Left lung (tissue), 10 donors: ENCODE measurements around the gene OR2V2. TPM values are rescaled to one million over a fixed set of nuclear protein-coding genes. Genes with fewer than 3 reads are reported as not detected.

Source experiments
- ATAC-seq: fragments of 200-7000 bp; cut with Tn5 transposase; one replicate; pipeline ENCODE4 v1.9.1; 2020; ENCODE audit warnings: moderate library complexity
- DNase-seq, 4 donors: peaks; one replicate each; pipeline ENCODE4 v3.0.0-alpha.2; 2013 to 2020
- H3K27ac ChIP-seq, 2 donors: fragments of 200-600 bp; sonication (generic) in 1 of 2; one replicate each; pipeline versions ENCODE4 v1.5.0 to v1.8.0; 2020 to 2021
- H3K27me3 ChIP-seq, 2 donors: fragments of 200-600 bp; sonication (generic) in 1 of 2; one replicate each; pipeline versions ENCODE4 v1.5.0 to v1.8.0; 2020 to 2021
- H3K36me3 ChIP-seq, 2 donors: fragments of 200-600 bp; sonication (generic) in 1 of 2; one replicate each; pipeline versions ENCODE4 v1.5.0 to v1.8.0; 2020 to 2021
- H3K4me1 ChIP-seq, 2 donors: fragments of 200-600 bp; one replicate each; pipeline ENCODE4 v1.8.0; 2021
- H3K4me3 ChIP-seq, 2 donors: fragments of 200-600 bp; sonication (generic) in 1 of 2; one replicate each; pipeline versions ENCODE4 v1.5.0 to v1.8.0; 2020 to 2021; ENCODE audit warnings: mild to moderate bottlenecking in 1 of 2
- H3K9me3 ChIP-seq, 2 donors: fragments of 200-600 bp; sonication (generic) in 1 of 2; one replicate each; pipeline versions ENCODE4 v1.5.0 to v1.8.0; 2020 to 2021
- intact Hi-C, 2 donors: fragments of 100-400 bp; cut with DNase I; formaldehyde crosslinking; loops; one replicate each; pipeline versions ENCODE4 v1.11.2 to v1.14.2; 2022
- polyA plus RNA-seq, 6 donors: library from polyadenylated mRNA; unstranded; fragments of 120-200 nt; gene quantifications; one replicate each; pipeline ENCODE4 v1.2.1, GENCODE V29; 2013; ENCODE audit not compliant: insufficient read length in 6 of 6
- total RNA-seq, 2 donors: library from RNA; stranded (reverse); fragmentation: NEBNext Ultra II Directional; extraction: Animal tissue kit (Norgen Biotek cat#: 25700); gene quantifications; one replicate each; pipeline ENCODE4 v1.2.1, GENCODE V29; 2021
- TF ChIP-seq, protein P1 (sequence below), 2 donors: fragments of 200-600 bp; sonication (generic) in 1 of 2; IDR thresholded peaks; one replicate each; pipeline versions ENCODE4 v1.5.0 to v1.8.0; 2021; ENCODE audit warnings: antibody characterized with exemption in 2 of 2
- donor health status: DM: no; HTN: yes; CAD: no.
- donor health status: DM: no; HTN: no; CAD: no.

The OR2V2 gene
- total and polyA plus RNA-seq, 8 donors: 0.03 to 0.06 (median 0.04) TPM; not detected in 4

DNA sequence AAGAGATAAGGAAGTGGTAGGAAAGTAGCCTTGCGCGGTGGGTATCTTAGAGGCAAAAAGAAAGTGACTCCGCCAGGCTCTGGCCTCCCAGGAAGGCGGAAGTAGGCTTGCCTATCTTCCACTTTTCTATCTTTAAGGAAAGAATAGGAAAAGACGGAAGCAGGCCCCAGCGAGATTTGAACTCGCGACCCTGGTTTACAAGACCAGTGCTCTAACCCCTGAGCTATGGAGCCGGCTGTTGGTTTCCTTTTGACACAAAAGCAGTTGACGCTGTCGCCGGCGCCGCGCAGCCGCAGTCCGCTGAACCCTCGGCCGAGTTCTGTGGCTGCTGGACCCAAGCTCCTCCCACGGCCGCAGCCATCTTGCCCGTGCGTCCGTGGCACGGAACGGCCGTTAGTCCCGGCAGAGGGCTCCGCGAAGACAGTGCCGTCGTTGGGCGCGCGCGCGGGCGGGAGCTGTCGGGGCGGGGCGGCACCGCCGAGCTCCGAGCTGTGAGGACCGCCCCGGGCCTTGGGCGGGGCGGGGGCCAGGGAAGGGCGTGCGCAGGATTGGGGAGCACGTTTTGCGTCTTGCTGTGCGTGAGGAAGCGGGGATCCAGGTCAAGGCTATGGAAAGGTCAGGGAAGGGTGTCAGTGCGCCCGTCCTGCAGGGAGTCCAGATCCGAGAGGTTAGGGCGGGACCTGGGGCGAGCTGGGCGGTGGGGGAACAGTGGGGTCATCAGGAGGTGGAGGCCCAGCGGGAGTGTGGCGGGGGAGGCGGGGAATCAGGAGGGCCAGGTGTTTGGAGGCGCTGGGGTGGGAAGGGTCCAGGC is 44.3 kb downstream of the OR2V2 start:
- no peaks in the 10 kb centered on the region for H3K36me3 ChIP-seq
- peak; percentile 94 to 98 (median 96) for DNase-seq
- H3K4me1 ChIP-seq: peaks cover 5 to 37% of the 10 kb centered on the region in 2 donors
- intact Hi-C loops: no loop called here
- ATAC-seq: peak; percentile 80
- no peaks in the 10 kb centered on the region for H3K27me3 ChIP-seq
- H3K4me3 ChIP-seq: peak overlapping the region; percentile 61 to 85
- TF ChIP-seq, protein P1, sequence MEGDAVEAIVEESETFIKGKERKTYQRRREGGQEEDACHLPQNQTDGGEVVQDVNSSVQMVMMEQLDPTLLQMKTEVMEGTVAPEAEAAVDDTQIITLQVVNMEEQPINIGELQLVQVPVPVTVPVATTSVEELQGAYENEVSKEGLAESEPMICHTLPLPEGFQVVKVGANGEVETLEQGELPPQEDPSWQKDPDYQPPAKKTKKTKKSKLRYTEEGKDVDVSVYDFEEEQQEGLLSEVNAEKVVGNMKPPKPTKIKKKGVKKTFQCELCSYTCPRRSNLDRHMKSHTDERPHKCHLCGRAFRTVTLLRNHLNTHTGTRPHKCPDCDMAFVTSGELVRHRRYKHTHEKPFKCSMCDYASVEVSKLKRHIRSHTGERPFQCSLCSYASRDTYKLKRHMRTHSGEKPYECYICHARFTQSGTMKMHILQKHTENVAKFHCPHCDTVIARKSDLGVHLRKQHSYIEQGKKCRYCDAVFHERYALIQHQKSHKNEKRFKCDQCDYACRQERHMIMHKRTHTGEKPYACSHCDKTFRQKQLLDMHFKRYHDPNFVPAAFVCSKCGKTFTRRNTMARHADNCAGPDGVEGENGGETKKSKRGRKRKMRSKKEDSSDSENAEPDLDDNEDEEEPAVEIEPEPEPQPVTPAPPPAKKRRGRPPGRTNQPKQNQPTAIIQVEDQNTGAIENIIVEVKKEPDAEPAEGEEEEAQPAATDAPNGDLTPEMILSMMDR (IDR thresholded peaks at IDR 0.05): no peak
- peak overlapping the region; percentile 91 to 94 for H3K27ac ChIP-seq
- no peaks in the 10 kb centered on the region for H3K9me3 ChIP-seq

DNA sequence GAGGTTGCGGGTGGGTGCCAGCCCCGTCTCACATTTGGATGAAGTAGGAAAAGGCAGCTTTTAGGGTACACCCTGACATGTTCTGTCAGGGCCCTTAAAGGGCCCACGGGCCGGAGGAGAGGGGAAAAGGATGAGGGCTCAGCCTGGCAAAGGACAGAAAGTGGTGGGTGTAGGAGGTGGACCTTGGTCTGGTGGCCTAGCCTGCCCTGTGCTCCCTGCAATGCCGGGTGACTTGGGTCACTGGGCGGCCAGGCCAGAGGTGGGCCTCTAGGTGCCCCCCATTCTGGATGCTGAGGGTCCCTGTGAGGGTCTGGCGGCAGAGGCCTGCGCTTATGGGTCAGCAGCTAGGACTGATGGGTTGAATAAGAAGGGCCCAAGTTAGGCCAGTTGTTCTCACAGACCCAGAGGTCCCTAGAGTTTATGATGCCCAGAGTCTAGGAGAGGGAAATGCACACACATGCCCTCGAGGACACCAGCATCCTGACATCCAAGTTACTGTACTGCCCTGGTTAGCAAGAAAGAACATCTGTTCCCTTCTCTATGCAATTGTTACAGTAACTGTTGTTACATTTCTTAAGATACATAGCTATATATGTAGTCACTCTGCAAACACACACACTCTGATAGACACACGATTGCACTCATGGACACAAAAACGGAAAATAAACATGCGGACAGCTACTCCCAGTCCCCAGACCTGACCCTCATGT is 45.1 kb downstream of the OR2V2 start:
- intact Hi-C loops: no loop called here
- Histone ChIP-seq H3K9me3 (no peaks in the 10 kb centered on the region), H3K27me3 (no peaks in the 10 kb centered on the region), H3K36me3 (no peaks in the 10 kb centered on the region), H3K27ac (peak overlapping the region; percentile 91 to 94), H3K4me3 (peak overlapping the region; percentile 61 to 85), H3K4me1 (peaks cover 5 to 37% of the 10 kb centered on the region in 2 donors)
- ATAC-seq (no peak), DNase-seq (peak in 1 of 4 donors; percentile 59)
- TF ChIP-seq, protein P1 (IDR thresholded peaks at IDR 0.05): no peak

DNA sequence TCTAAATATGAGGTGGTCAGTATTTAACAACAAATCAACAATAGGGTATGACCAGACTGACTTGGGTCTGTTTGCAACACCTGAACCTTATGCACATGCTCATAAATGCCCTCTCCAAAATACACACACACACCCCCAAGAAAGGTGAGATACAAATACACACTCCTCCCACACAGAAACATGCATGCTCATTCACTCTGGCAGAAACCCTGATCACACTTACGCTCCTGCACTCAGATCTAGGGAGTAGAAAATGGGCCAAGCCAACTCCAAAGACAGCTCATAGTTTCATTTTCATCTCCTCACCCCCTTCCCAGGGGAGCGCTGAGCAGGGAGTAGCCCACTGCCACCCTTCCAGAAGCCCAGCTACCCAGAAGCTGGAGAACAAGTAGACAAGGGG is 46.3 kb downstream of the OR2V2 start:
- intact Hi-C loops: no loop called here
- H3K36me3 ChIP-seq: no peaks in the 10 kb centered on the region
- DNase-seq (no peak), ATAC-seq (no peak)
- TF ChIP-seq, protein P1 (IDR thresholded peaks at IDR 0.05): no peak
- H3K27ac ChIP-seq: no peak overlapping the region
- no peaks in the 10 kb centered on the region for H3K9me3 ChIP-seq
- H3K4me1 ChIP-seq: peaks cover 5 to 31% of the 10 kb centered on the region in 2 donors
- no peak overlapping the region for H3K4me3 ChIP-seq
- no peaks in the 10 kb centered on the region for H3K27me3 ChIP-seq

DNA sequence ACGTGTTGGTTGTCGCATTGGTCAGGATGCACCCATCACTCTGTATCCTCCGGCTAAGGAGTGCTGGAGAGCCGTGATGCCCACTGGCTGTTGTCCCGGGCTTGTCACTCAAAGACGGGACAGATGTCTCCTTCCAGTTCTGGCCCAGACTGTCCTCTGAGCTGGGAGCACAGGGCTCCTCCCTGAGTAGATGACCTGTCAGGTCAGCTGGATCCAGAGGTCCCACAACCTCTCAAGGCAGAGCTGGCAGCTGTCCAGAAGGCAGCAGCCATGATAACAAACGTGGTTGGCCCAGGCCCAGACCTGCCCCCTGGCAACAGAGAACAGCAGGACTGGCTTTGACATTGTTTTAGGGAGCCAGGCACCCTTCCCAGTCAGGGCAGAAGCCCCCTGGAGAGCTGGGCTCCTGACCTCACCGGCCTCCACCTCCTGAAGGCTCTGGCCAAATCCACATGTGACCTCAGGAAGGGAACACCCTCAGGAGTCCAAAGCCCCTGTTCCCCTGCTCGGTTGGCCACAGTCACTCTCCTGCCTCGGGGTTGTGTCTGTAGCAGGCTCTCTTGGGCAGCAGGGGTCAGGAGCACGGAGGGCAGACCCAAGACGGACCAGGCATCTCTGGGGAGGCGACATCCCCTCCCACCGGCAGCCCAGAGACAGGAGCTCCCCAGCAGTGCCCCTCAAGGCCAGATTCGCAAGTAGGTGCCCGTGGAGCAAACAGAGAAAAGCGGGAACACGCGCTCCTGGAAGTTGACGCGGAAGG is 47.3 kb downstream of the OR2V2 start:
- Histone ChIP-seq H3K27me3 (no peaks in the 10 kb centered on the region), H3K4me3 (no peak overlapping the region)

More for the DNA sequence above, 47.3 kb downstream of the OR2V2 start:
- H3K36me3 ChIP-seq: no peaks in the 10 kb centered on the region
- H3K4me1 ChIP-seq: peaks cover 5 to 23% of the 10 kb centered on the region in 2 donors
- TF ChIP-seq, protein P1 (IDR thresholded peaks at IDR 0.05): no peak
- DNase-seq (no peak), ATAC-seq (no peak)
- no peak overlapping the region for H3K27ac ChIP-seq
- intact Hi-C loops: no loop called here
- no peaks in the 10 kb centered on the region for H3K9me3 ChIP-seq
